Activated CD8-positive, alpha-beta T cell treated with anti-CD3 and anti-CD28 coated beads, Interleukin-2, amount 10 ng/mL, durations not matched to agents 7 days and 5 days (primary cell): ENCODE data around the gene WNT8A. TPM values are rescaled to one million over a fixed set of nuclear protein-coding genes. Genes with fewer than 3 reads are reported as not detected.

ENCODE experiments used
- ATAC-seq: fragments of 150-1000 bp; cut with Tn5 transposase; one replicate; pipeline ENCODE4 v1.10.0; 2021; ENCODE audit warnings: moderate library complexity
- CTCF ChIA-PET: fragments of 350-600 bp; sonication (Branson Sonifier 250); formaldehyde crosslinking; loops from one replicate; lab custom pipeline; 2021; ENCODE audit warnings: antibody characterized with exemption; lab: Charles Lee
- POLR2A ChIA-PET: fragments of 350-600 bp; sonication (Branson Sonifier 250); formaldehyde crosslinking; loops from one replicate; lab custom pipeline; 2021; ENCODE audit warnings: antibody characterized with exemption; lab: Charles Lee
- DNase-seq: peaks from one replicate; pipeline ENCODE4 v3.0.0-alpha.2; 2020
- H3K27ac Mint-ChIP-seq: one replicate; pipeline ENCODE4 v1.8.0; 2021; ENCODE audit warnings: mild to moderate bottlenecking, mixed read lengths
- H3K27me3 Mint-ChIP-seq: one replicate; pipeline ENCODE4 v1.8.0; 2021; ENCODE audit warnings: low read depth, mixed read lengths
- H3K36me3 Mint-ChIP-seq: one replicate; pipeline ENCODE4 v1.8.0; 2021; ENCODE audit warnings: low read depth, mixed read lengths
- H3K4me1 Mint-ChIP-seq: one replicate; pipeline ENCODE4 v1.8.0; 2021; ENCODE audit warnings: low read depth, mixed read lengths
- H3K4me3 Mint-ChIP-seq: one replicate; pipeline ENCODE4 v1.8.0; 2021; ENCODE audit warnings: mild to moderate bottlenecking, mixed read lengths
- H3K9me3 Mint-ChIP-seq: one replicate; pipeline ENCODE4 v1.8.0; 2022; ENCODE audit warnings: mixed read lengths; ENCODE audit not compliant: insufficient read depth
- total RNA-seq, 2 experiments: library from RNA; stranded (reverse); gene quantifications; one replicate each; pipeline ENCODE4 v1.2.3, GENCODE V29; 2021

Gene WNT8A
- total RNA-seq, 2 experiments from 2014 or later, result not detected

DNA sequence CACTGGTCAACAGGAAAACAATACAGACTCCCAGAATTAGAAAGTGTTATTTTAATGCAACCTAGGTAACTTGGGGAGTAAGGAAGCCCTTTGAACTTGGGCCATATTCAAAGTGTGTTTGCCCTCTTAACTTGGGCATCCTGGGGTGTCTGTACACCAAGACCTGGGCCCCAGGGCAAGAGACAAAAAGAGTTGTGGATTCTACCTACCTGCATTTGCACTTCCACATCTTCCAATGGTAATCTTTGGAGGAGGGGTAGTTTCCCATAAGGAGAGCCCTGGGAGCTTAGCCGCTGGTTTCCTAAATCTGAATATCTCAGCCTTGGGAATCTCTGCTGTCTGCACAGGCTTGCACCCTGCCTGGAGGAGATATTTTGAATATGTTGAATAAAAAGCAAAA, 8.5 kb downstream of the WNT8A start:
- no peaks in the 10 kb centered on the region for H3K9me3 Mint-ChIP-seq
- ATAC-seq (no peak), DNase-seq (no peak)
- H3K4me3 Mint-ChIP-seq, result no peak overlapping the region
- ChIA-PET POLR2A (no interaction called here), CTCF (interaction anchor here (1.1 to 1.9 kb wide), 2 partner anchors 11 to 15 kb away, joined by 6 to 7 read pairs; no protein-coding TSS in a partner anchor)
- no peaks in the 10 kb centered on the region for H3K27me3 Mint-ChIP-seq
- H3K4me1 Mint-ChIP-seq, result peaks cover 23% of the 10 kb centered on the region
- no peak overlapping the region for H3K27ac Mint-ChIP-seq
- H3K36me3 Mint-ChIP-seq, result no peaks in the 10 kb centered on the region

DNA sequence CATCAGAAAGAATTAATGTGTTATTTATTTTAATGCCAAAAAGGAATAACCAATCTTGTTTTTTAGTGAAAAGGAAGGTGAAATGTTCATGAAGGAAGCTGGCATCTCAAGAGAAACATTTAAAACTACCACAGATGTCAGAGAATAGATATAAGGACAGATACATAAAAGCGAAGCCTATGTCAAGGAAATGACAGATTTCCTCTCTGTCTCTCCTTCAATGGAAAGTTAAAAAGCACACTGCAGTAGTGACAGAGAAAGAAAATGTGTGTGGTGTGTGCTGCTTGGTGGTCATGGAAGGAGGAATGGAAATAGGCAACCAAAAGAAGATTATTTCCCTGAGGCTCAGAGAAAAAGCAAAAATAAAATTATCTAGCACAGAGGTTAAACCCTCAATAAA, 9.2 kb downstream of the WNT8A start:
- Mint-ChIP-seq H3K27me3 (no peaks in the 10 kb centered on the region), H3K27ac (no peak overlapping the region), H3K9me3 (no peaks in the 10 kb centered on the region), H3K4me3 (no peak overlapping the region), H3K4me1 (peaks cover 26% of the 10 kb centered on the region), H3K36me3 (no peaks in the 10 kb centered on the region)
- CTCF ChIA-PET, result interaction anchor here (1.1 kb wide), 1 partner anchor 11 kb away, joined by 6 read pairs; no protein-coding TSS in a partner anchor
- no peak for ATAC-seq
- POLR2A ChIA-PET, result no interaction called here
- no peak for DNase-seq

GRCh38 chr5:138095100-138095907, 11.5 kb downstream of the WNT8A start:
- Mint-ChIP-seq H3K27ac (no peak overlapping the region), H3K9me3 (no peaks in the 10 kb centered on the region), H3K27me3 (peaks cover 6% of the 10 kb centered on the region), H3K4me1 (peaks cover 26% of the 10 kb centered on the region), H3K4me3 (no peak overlapping the region), H3K36me3 (no peaks in the 10 kb centered on the region)
- POLR2A ChIA-PET, result no interaction called here
- ATAC-seq (no peak), DNase-seq (no peak)
- CTCF ChIA-PET, result no interaction called here

GRCh38 chr5:138096363-138096762, 12.5 kb downstream of the WNT8A start:
- POLR2A ChIA-PET, result no interaction called here
- H3K4me3 Mint-ChIP-seq, result no peak overlapping the region
- H3K9me3 Mint-ChIP-seq, result no peaks in the 10 kb centered on the region
- H3K27ac Mint-ChIP-seq, result no peak overlapping the region
- peaks cover 8% of the 10 kb centered on the region for H3K27me3 Mint-ChIP-seq
- CTCF ChIA-PET, result interaction anchor here (1.4 kb wide), 1 partner anchor 37 kb away, joined by 5 read pairs; no protein-coding TSS in a partner anchor
- ATAC-seq, result no peak
- H3K4me1 Mint-ChIP-seq, result peaks cover 26% of the 10 kb centered on the region
- no peak for DNase-seq
- H3K36me3 Mint-ChIP-seq, result no peaks in the 10 kb centered on the region

- no peak for DNase-seq
- ATAC-seq, result no peak
- ChIA-PET POLR2A (no interaction called here), CTCF (interaction anchor here (1.4 kb wide), 1 partner anchor 36 kb away, joined by 5 read pairs; no protein-coding TSS in a partner anchor)
- Mint-ChIP-seq H3K4me3 (no peak overlapping the region), H3K4me1 (peaks cover 26% of the 10 kb centered on the region), H3K27ac (no peak overlapping the region), H3K36me3 (no peaks in the 10 kb centered on the region), H3K9me3 (no peaks in the 10 kb centered on the region), H3K27me3 (peaks cover 8% of the 10 kb centered on the region)
Observed at GRCh38 chr5:138096997-138097828, 13.4 kb downstream of the WNT8A start.

- Mint-ChIP-seq H3K4me1 (no peaks in the 10 kb centered on the region), H3K27ac (no peak overlapping the region), H3K9me3 (no peaks in the 10 kb centered on the region), H3K27me3 (peaks cover 8% of the 10 kb centered on the region), H3K36me3 (no peaks in the 10 kb centered on the region), H3K4me3 (no peak overlapping the region)
- CTCF ChIA-PET, result interaction anchor here (0.7 to 0.9 kb wide), 3 partner anchors 21 to 31 kb away, joined by 3 to 5 read pairs (median 3); no protein-coding TSS in a partner anchor
- DNase-seq, result no peak
- no peak for ATAC-seq
- POLR2A ChIA-PET, result interaction anchor here (0.6 to 0.7 kb wide), 2 partner anchors 17 to 365 kb away, joined by 3 read pairs; no protein-coding TSS in a partner anchor
Observed at GRCh38 chr5:138102454-138103318, 18.9 kb downstream of the WNT8A start.

- Mint-ChIP-seq H3K4me1 (no peaks in the 10 kb centered on the region), H3K27me3 (peaks cover 8% of the 10 kb centered on the region), H3K9me3 (no peaks in the 10 kb centered on the region), H3K36me3 (no peaks in the 10 kb centered on the region), H3K4me3 (no peak overlapping the region), H3K27ac (no peak overlapping the region)
- ChIA-PET POLR2A (interaction anchor here (0.7 kb wide), 1 partner anchor 16 kb away, joined by 3 read pairs; no protein-coding TSS in a partner anchor), CTCF (interaction anchor here (0.7 to 0.9 kb wide), 3 partner anchors 21 to 30 kb away, joined by 3 to 5 read pairs (median 3); no protein-coding TSS in a partner anchor)
- ATAC-seq (no peak), DNase-seq (no peak)
Observed at GRCh38 chr5:138103319-138103637, 19.4 kb downstream of the WNT8A start.

DNA sequence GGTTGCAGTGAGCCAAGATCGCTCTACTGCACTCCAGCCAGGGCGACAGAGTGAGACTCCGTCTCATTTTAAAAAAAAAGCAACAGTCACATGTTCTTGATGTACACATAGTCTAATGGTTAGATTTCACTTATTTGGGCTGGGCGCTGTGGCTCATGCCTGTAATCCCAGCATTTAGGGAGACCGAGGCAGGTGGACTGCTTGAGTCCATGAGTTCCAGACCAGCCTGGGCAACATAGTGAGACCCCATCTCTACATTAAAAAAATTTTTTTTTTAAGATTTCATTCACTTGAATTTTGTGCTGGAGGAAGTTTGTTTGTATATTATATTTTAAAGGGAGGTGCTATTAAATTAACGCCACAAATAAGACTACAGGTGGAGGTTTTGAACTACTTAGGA, 21.9 kb downstream of the WNT8A start:
- ChIA-PET CTCF (no interaction called here), POLR2A (no interaction called here)
- Mint-ChIP-seq H3K27ac (no peak overlapping the region), H3K36me3 (no peaks in the 10 kb centered on the region), H3K4me1 (no peaks in the 10 kb centered on the region), H3K27me3 (peaks cover 12% of the 10 kb centered on the region), H3K4me3 (no peak overlapping the region), H3K9me3 (no peaks in the 10 kb centered on the region)
- ATAC-seq (no peak), DNase-seq (no peak)

DNA sequence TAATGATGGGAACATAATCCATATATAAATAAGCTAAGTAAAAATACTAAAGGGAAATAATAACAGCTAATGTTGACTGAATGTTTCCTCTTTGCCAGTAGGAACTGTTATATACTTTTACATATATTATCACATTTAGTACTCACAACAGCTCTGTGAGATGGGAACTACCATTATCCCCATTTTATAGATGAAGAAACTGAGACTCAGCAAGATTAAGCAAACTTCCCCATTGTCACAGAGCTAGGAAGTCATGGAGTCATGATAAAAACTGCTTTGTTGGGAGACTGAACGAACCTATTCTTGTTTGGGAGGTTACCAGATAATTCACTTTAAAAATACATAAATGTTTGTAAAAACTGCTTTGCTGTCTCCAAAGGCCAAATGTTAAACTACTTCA, 23.4 kb downstream of the WNT8A start:
- ATAC-seq (no peak), DNase-seq (no peak)
- Mint-ChIP-seq H3K4me1 (no peaks in the 10 kb centered on the region), H3K9me3 (no peaks in the 10 kb centered on the region), H3K27me3 (peaks cover 20% of the 10 kb centered on the region), H3K36me3 (no peaks in the 10 kb centered on the region), H3K27ac (no peak overlapping the region), H3K4me3 (no peak overlapping the region)
- CTCF ChIA-PET, result interaction anchor here (1.4 kb wide), 1 partner anchor 26 kb away, joined by 3 read pairs; no protein-coding TSS in a partner anchor
- POLR2A ChIA-PET, result no interaction called here

GRCh38 chr5:138109463-138110265, 25.8 kb downstream of the WNT8A start:
- CTCF ChIA-PET, result interaction anchor here (1.3 to 1.9 kb wide), 3 partner anchors 22 to 74 kb away, joined by 3 to 7 read pairs (median 4); no protein-coding TSS in a partner anchor
- Mint-ChIP-seq H3K4me1 (no peaks in the 10 kb centered on the region), H3K36me3 (no peaks in the 10 kb centered on the region), H3K9me3 (no peaks in the 10 kb centered on the region), H3K27ac (no peak overlapping the region), H3K27me3 (peaks cover 20% of the 10 kb centered on the region), H3K4me3 (no peak overlapping the region)
- no peak for ATAC-seq
- POLR2A ChIA-PET, result no interaction called here
- no peak for DNase-seq
